ENCODE data around the gene EPHX1.
"Not testable (repeated sequence)": the region's sequence is repeated elsewhere in the genome, so short reads cannot be mapped to it uniquely, and the experiment has no call there.

Gene EPHX1

GRCh38 chr1:225780134-225780533 is 29.8 kb upstream of the EPHX1 start:
- Histone ChIP-seq H3K4me3 (ENCODE audit: insufficient read length, low read depth) (no peak overlapping the region), H3K9me3 (ENCODE audit: insufficient read depth, low read length) (no peaks in the 10 kb centered on the region), H3K27me3 (ENCODE audit: insufficient read depth, insufficient read length) (no peaks in the 10 kb centered on the region), H3K36me3 (ENCODE audit: insufficient read depth, insufficient read length, low read length) (peaks cover 51% of the 10 kb centered on the region), H3K9ac (ENCODE audit: insufficient read length, low read depth) (no peak overlapping the region), H3K4me1 (ENCODE audit: insufficient read depth, insufficient read length) (no peaks in the 10 kb centered on the region)
- TF ChIP-seq SUZ12 (IDR thresholded peaks at IDR 0.05; ENCODE audit: extremely low read depth, insufficient read depth, insufficient read length): no peak
- no peak for TF ChIP-seq ZNF274 (IDR thresholded peaks at IDR 0.05; ENCODE audit: low read depth, low read length)
- TF ChIP-seq YY1 (IDR thresholded peaks at IDR 0.05; ENCODE audit: insufficient read depth, insufficient read length): no peak
- no peak for DNase-seq (ENCODE audit: low read depth, low spot score)

- Histone ChIP-seq H3K36me3 (ENCODE audit: insufficient read depth, insufficient read length, low read length) (peaks cover 53% of the 10 kb centered on the region), H3K27me3 (ENCODE audit: insufficient read depth, insufficient read length) (no peaks in the 10 kb centered on the region), H3K4me3 (ENCODE audit: insufficient read length, low read depth) (no peak overlapping the region), H3K9me3 (ENCODE audit: insufficient read depth, low read length) (no peaks in the 10 kb centered on the region), H3K9ac (ENCODE audit: insufficient read length, low read depth) (no peak overlapping the region), H3K4me1 (ENCODE audit: insufficient read depth, insufficient read length) (no peaks in the 10 kb centered on the region)
- TF ChIP-seq SUZ12 (IDR thresholded peaks at IDR 0.05; ENCODE audit: extremely low read depth, insufficient read depth, insufficient read length) (no peak), ZNF274 (IDR thresholded peaks at IDR 0.05; ENCODE audit: low read depth, low read length) (no peak), YY1 (IDR thresholded peaks at IDR 0.05; ENCODE audit: insufficient read depth, insufficient read length) (no peak)
- no peak for DNase-seq (ENCODE audit: low read depth, low spot score)
Measured at GRCh38 chr1:225780630-225781029, 29.3 kb upstream of the EPHX1 start.

- not testable (repeated sequence) for DNase-seq (ENCODE audit: low read depth, low spot score); H3K9ac ChIP-seq (ENCODE audit: insufficient read length, low read depth); H3K4me1 ChIP-seq (ENCODE audit: insufficient read depth, insufficient read length); H3K27me3 ChIP-seq (ENCODE audit: insufficient read depth, insufficient read length); H3K4me3 ChIP-seq (ENCODE audit: insufficient read length, low read depth)
- H3K9me3 ChIP-seq (ENCODE audit: insufficient read depth, low read length): peaks cover 28% of the 10 kb centered on the region
- H3K36me3 ChIP-seq (ENCODE audit: insufficient read depth, insufficient read length, low read length): peaks cover 65% of the 10 kb centered on the region
Measured at GRCh38 chr1:225789142-225789541, 20.8 kb upstream of the EPHX1 start.

DNA sequence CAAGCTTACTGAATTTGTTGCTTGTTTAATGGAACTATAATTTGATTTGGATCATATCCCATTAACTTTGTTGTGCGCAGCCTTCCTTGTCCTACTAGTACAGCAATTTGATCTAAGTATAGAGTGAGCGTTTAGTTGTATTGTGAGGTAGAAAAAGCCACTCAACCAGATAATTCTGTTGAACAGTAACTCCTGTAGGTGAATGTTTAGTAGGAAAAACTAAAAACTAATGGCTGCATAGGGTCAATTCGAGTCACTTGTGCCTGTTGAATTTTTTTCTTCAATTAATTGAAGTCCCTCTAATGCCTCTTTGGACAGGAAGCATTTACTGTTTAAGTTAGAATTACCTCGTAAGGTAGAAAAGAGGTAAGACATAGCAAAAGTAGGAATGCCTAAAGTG is 15.0 kb upstream of the EPHX1 start:
- Histone ChIP-seq H3K36me3 (ENCODE audit: insufficient read depth, insufficient read length, low read length) (peaks cover 20% of the 10 kb centered on the region), H3K9me3 (ENCODE audit: insufficient read depth, low read length) (peaks cover 29% of the 10 kb centered on the region), H3K4me1 (ENCODE audit: insufficient read depth, insufficient read length) (no peaks in the 10 kb centered on the region), H3K9ac (ENCODE audit: insufficient read length, low read depth) (no peak overlapping the region), H3K4me3 (ENCODE audit: insufficient read length, low read depth) (no peak overlapping the region), H3K27me3 (ENCODE audit: insufficient read depth, insufficient read length) (no peaks in the 10 kb centered on the region)
- no peak for DNase-seq (ENCODE audit: low read depth, low spot score)
- TF ChIP-seq YY1 (IDR thresholded peaks at IDR 0.05; ENCODE audit: insufficient read depth, insufficient read length) (no peak), ZNF274 (IDR thresholded peaks at IDR 0.05; ENCODE audit: low read depth, low read length) (no peak), SUZ12 (IDR thresholded peaks at IDR 0.05; ENCODE audit: extremely low read depth, insufficient read depth, insufficient read length) (no peak)

- not testable (repeated sequence) for DNase-seq (ENCODE audit: low read depth, low spot score); H3K4me1 ChIP-seq (ENCODE audit: insufficient read depth, insufficient read length); H3K4me3 ChIP-seq (ENCODE audit: insufficient read length, low read depth); H3K36me3 ChIP-seq (ENCODE audit: insufficient read depth, insufficient read length, low read length); H3K27me3 ChIP-seq (ENCODE audit: insufficient read depth, insufficient read length); H3K9ac ChIP-seq (ENCODE audit: insufficient read length, low read depth)
- H3K9me3 ChIP-seq (ENCODE audit: insufficient read depth, low read length): peaks cover 17% of the 10 kb centered on the region; the same call in 1 of the 2 replicates
Measured at GRCh38 chr1:225796097-225796496, 13.8 kb upstream of the EPHX1 start.

- not testable (repeated sequence) for H3K9ac ChIP-seq (ENCODE audit: insufficient read length, low read depth); H3K36me3 ChIP-seq (ENCODE audit: insufficient read depth, insufficient read length, low read length); H3K9me3 ChIP-seq (ENCODE audit: insufficient read depth, low read length); H3K4me3 ChIP-seq (ENCODE audit: insufficient read length, low read depth); H3K27me3 ChIP-seq (ENCODE audit: insufficient read depth, insufficient read length); DNase-seq (ENCODE audit: low read depth, low spot score); H3K4me1 ChIP-seq (ENCODE audit: insufficient read depth, insufficient read length)
Measured at GRCh38 chr1:225801146-225801545, 8.8 kb upstream of the EPHX1 start.

DNA sequence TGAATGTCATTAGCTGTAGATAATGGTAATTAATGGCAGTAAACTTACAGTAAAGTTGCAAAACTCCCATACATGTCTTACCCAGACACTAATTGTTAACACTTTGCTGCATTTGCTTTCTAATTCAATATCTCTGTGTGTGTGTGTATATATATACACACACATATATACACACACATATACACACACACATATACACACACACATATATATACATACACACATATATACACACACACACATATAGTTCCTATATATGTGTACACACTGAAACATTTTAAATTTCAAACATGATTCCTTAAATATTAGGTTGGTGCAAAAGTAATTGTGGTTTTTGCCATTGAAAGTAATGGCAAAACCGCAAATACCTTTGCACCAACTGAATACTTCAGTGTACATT is 3.7 kb upstream of the EPHX1 start:
- Histone ChIP-seq H3K4me3 (ENCODE audit: insufficient read length, low read depth) (no peak overlapping the region), H3K27me3 (ENCODE audit: insufficient read depth, insufficient read length) (peaks cover 15% of the 10 kb centered on the region), H3K9ac (ENCODE audit: insufficient read length, low read depth) (no peak overlapping the region), H3K9me3 (ENCODE audit: insufficient read depth, low read length) (no peaks in the 10 kb centered on the region), H3K4me1 (ENCODE audit: insufficient read depth, insufficient read length) (no peaks in the 10 kb centered on the region), H3K36me3 (ENCODE audit: insufficient read depth, insufficient read length, low read length) (no peaks in the 10 kb centered on the region)
- TF ChIP-seq SUZ12 (IDR thresholded peaks at IDR 0.05; ENCODE audit: extremely low read depth, insufficient read depth, insufficient read length) (no peak), YY1 (IDR thresholded peaks at IDR 0.05; ENCODE audit: insufficient read depth, insufficient read length) (no peak), ZNF274 (IDR thresholded peaks at IDR 0.05; ENCODE audit: low read depth, low read length) (no peak)
- no peak for DNase-seq (ENCODE audit: low read depth, low spot score)

DNA sequence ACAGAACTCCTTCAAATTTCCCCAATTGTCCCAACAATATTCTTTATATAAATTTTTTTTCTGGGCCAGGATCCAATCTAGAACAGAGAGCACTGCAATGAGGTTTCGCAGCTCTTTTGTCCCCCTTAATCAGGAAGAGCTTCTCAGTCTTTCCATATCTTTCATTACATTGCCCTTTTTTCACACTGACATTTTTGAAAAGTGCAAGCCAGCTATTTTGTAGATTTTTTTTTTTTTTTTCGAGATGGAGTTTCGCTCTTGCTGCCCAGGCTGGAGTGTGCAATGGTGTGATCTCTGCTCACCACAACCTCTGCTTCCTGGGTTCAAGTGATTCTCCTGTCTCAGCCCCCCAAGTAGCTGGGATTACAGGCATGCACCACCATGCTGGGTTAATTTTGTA is 3.2 kb upstream of the EPHX1 start:
- peaks cover 15% of the 10 kb centered on the region for H3K27me3 ChIP-seq (ENCODE audit: insufficient read depth, insufficient read length)
- DNase-seq (ENCODE audit: low read depth, low spot score); H3K4me1 ChIP-seq (ENCODE audit: insufficient read depth, insufficient read length); H3K4me3 ChIP-seq (ENCODE audit: insufficient read length, low read depth); H3K9ac ChIP-seq (ENCODE audit: insufficient read length, low read depth); H3K36me3 ChIP-seq (ENCODE audit: insufficient read depth, insufficient read length, low read length); H3K9me3 ChIP-seq (ENCODE audit: insufficient read depth, low read length): not testable (repeated sequence)

All from NT2/D1 (cell line).